BE2C (cell line): Measurements from ENCODE around the gene PTPRQ.
A peak's percentile ranks its signal among the peaks of the same experiment; 100 is the strongest.

ENCODE experiments used
- DNase-seq: peaks from one replicate; pipeline ENCODE4 v3.0.0-alpha.2; 2020
- H3K27me3 ChIP-seq: fragments of 250-450 bp; sonication (Bioruptor Pico); 2 replicates; pipeline ENCODE4 v1.5.1; 2020; ENCODE audit warnings: mild to moderate bottlenecking
- H3K36me3 ChIP-seq: fragments of 250-450 bp; sonication (Bioruptor Pico); 2 replicates; pipeline ENCODE4 v1.5.1; 2020; ENCODE audit warnings: mild to moderate bottlenecking
- H3K4me1 ChIP-seq: fragments of 250-450 bp; sonication (Bioruptor Pico); 2 replicates; pipeline ENCODE4 v1.5.1; 2020
- H3K4me3 ChIP-seq: 2 replicates; pipeline ENCODE4 v1.5.1; 2011; ENCODE audit warnings: low read depth, low read length
- H3K9me3 ChIP-seq: fragments of 250-450 bp; sonication (Bioruptor Pico); 2 replicates; pipeline ENCODE4 v1.5.1; 2020
- CTCF ChIP-seq: IDR thresholded peaks from 2 replicates; pipeline ENCODE4 v1.5.1; 2012; ENCODE audit warnings: mild to moderate bottlenecking, low read depth, low read length

PTPRQ gene

DNA sequence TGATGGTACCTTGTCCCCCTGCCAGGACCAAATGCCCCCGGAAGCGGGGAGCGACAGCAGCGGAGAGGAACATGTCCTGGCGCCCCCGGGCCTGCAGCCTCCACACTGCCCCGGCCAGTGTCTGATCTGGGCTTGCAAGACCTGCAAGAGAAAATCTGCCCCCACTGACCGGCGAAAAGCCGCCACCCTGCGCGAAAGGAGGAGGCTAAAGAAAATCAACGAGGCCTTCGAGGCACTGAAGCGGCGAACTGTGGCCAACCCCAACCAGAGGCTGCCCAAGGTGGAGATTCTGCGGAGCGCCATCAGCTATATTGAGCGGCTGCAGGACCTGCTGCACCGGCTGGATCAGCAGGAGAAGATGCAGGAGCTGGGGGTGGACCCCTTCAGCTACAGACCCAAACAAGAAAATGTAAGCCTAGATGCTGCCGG is 263.8 kb downstream of the PTPRQ start:
- Histone ChIP-seq H3K36me3 (no peaks in the 10 kb centered on the region), H3K4me1 (no peaks in the 10 kb centered on the region), H3K27me3 (peaks cover 8% of the 10 kb centered on the region; the same call in 1 of the 2 replicates), H3K9me3 (no peaks in the 10 kb centered on the region), H3K4me3 (no peak overlapping the region)
- DNase-seq: no peak
- TF ChIP-seq CTCF: no peak

DNA sequence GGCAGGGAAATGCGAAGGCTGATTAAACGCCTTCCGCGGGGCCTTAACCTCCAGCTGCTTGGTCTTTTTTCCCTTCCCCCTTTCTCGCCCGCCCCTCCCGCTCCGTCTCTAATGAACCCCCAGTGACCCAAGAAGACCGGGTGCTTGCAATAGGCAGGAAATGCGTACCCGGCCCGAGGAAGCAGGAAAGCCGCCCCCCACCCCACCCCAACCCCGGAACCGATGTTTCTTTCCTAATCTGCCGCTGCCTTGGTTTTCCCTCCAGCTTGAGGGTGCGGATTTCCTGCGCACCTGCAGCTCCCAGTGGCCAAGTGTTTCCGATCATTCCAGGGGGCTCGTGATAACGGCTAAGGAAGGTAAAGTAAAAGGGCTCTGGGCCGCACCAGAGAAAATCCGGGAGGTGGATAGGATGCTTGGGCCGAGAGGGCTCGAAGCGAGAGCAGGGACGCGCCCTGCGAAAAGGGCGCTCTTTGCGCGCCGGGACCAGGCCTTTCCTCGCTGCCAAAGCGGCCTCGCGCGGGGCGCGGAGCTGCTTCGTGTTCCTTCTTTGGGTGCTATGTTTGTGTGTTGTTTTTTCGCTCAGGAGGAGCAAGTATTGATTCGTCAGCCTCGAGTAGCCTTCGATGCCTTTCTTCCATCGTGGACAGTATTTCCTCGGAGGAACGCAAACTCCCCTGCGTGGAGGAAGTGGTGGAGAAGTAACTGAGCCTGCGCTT is 264.4 kb downstream of the PTPRQ start:
- no peak for TF ChIP-seq CTCF
- no peak for DNase-seq
- Histone ChIP-seq H3K9me3 (no peaks in the 10 kb centered on the region), H3K27me3 (peaks cover 5% of the 10 kb centered on the region; the same call in 1 of the 2 replicates), H3K4me1 (no peaks in the 10 kb centered on the region), H3K36me3 (no peaks in the 10 kb centered on the region), H3K4me3 (no peak overlapping the region)

- Histone ChIP-seq H3K9me3 (no peaks in the 10 kb centered on the region), H3K27me3 (peaks cover 2% of the 10 kb centered on the region; the same call in 1 of the 2 replicates), H3K4me1 (no peaks in the 10 kb centered on the region), H3K4me3 (no peak overlapping the region), H3K36me3 (no peaks in the 10 kb centered on the region)
- no peak for TF ChIP-seq CTCF
- no peak for DNase-seq
Measured at GRCh38 chr12:80708975-80709328, 264.9 kb downstream of the PTPRQ start.

DNA sequence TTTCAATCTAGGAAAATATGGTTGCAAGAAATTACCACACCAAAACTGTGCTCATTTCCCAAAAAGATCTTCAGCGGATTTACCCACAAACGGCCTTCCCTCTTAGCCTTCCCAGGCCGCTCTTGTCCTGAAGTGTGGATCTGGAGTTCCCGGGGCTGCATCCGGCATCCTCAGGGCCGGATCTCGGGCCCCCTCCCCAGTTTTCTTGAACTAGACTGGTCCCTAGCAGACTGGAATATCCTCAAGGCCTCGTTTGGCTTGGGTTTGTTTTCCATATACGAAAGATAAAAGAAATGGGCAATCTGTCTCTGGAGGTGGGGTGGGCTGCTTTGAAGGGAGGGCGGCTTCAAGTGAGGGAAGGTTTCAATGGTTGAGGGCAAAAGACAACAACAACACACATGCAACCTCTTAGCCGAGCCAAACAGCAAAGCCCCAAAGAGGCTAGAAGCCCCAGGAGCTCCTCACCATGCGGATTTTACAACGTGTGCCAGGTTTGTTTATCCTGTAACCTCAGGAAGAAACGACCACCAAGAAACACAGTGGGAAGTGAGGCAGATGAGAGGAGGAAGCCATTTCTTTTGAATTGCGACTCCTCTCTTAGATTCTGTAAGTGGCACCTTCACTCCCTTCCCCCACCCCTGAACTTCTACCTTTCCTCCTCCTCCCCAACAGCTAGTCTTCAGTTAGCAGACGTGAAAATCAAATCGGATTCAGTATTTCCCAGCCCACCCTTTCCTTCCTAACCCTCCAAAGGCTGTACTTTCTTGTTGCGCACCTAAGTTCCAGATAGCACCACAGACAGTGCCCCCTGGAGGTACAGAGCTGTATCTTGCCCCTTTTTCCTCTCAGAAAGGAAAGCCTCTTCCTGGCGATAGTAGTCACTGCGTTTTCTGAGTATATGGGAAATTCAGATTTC is 266.0 kb downstream of the PTPRQ start:
- Histone ChIP-seq H3K9me3 (no peaks in the 10 kb centered on the region), H3K4me3 (no peak overlapping the region), H3K27me3 (peaks cover 10% of the 10 kb centered on the region), H3K36me3 (no peaks in the 10 kb centered on the region), H3K4me1 (no peaks in the 10 kb centered on the region)
- TF ChIP-seq CTCF: peak; percentile 75
- no peak for DNase-seq

DNA sequence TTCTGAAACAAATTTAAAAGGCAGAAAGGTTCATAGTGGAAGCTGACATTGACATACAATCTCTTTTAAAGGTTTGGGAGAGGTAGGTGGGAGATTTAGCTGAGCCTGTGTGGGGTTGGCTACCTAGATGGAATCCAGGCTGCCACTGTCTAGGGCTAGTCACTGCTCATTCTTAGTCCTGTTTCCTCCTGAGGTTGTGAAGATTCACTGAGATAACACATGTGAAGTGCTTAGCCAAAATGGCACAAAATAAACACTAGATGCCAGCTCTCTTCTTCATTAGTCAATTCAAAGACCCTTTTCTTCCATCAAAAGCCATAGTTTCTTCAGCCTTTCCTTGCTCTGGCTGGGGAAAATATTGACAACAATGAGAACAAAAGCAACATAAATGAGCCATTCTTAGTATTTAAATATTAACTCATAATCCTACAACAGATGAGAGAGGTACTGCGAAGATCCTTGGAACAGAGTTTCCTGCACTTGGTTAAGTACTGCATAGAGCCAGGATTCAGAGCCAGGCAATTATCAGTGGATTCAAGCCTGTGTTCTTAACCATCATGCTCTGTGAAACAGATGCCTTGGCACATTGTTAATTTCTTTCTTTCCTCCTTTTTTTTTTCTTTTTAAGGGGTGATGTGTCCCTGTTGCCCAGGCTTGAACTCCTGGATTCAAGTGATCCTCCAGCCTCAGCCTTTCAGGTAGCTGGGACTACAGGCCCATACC is 266.9 kb downstream of the PTPRQ start:
- no peaks in the 10 kb centered on the region for H3K4me1 ChIP-seq
- H3K36me3 ChIP-seq: no peaks in the 10 kb centered on the region
- TF ChIP-seq CTCF: no peak
- DNase-seq: no peak
- no peaks in the 10 kb centered on the region for H3K9me3 ChIP-seq
- H3K27me3 ChIP-seq: peaks cover 18% of the 10 kb centered on the region
- H3K4me3 ChIP-seq: no peak overlapping the region
